Measurements from ENCODE around the gene NEK7.
"Not testable (repeated sequence)": the region's sequence is repeated elsewhere in the genome, so short reads cannot be mapped to it uniquely, and the experiment has no call there.

NEK7 gene

GRCh38 chr1:198220428-198220827 lies 63.6 kb downstream of the NEK7 start:
- no peak overlapping the region for H3K4me3 ChIP-seq (ENCODE audit: low read length)
- DNase-seq (ENCODE audit: low read depth) = peak; percentile 72
- TF ChIP-seq CTCF (conservative IDR thresholded peaks at IDR 0.05; ENCODE audit: low read depth, low read length) = no peak

- DNase-seq (ENCODE audit: low read depth); H3K4me3 ChIP-seq (ENCODE audit: low read length): not testable (repeated sequence)
These were observed 70.2 kb downstream of the NEK7 start for GRCh38 chr1:198227010-198227409.

GRCh38 chr1:198227454-198227853 lies 70.7 kb downstream of the NEK7 start:
- not testable (repeated sequence) for H3K4me3 ChIP-seq (ENCODE audit: low read length); DNase-seq (ENCODE audit: low read depth)

GRCh38 chr1:198228925-198229324 lies 72.1 kb downstream of the NEK7 start:
- no peak overlapping the region for H3K4me3 ChIP-seq (ENCODE audit: low read length)
- TF ChIP-seq CTCF (conservative IDR thresholded peaks at IDR 0.05; ENCODE audit: low read depth, low read length) = no peak
- no peak for DNase-seq (ENCODE audit: low read depth)

GRCh38 chr1:198231779-198232178 lies 75.0 kb downstream of the NEK7 start:
- no peak overlapping the region for H3K4me3 ChIP-seq (ENCODE audit: low read length)
- TF ChIP-seq CTCF (conservative IDR thresholded peaks at IDR 0.05; ENCODE audit: low read depth, low read length) = no peak
- DNase-seq (ENCODE audit: low read depth) = no peak

GRCh38 chr1:198232378-198232777 lies 75.6 kb downstream of the NEK7 start:
- no peak for TF ChIP-seq CTCF (conservative IDR thresholded peaks at IDR 0.05; ENCODE audit: low read depth, low read length)
- no peak overlapping the region for H3K4me3 ChIP-seq (ENCODE audit: low read length)
- no peak for DNase-seq (ENCODE audit: low read depth)

GRCh38 chr1:198232940-198233675 lies 76.3 kb downstream of the NEK7 start:
- no peak for DNase-seq (ENCODE audit: low read depth)
- H3K4me3 ChIP-seq (ENCODE audit: low read length) = no peak overlapping the region
- no peak for TF ChIP-seq CTCF (conservative IDR thresholded peaks at IDR 0.05; ENCODE audit: low read depth, low read length)

- no peak for DNase-seq (ENCODE audit: low read depth)
- H3K4me3 ChIP-seq (ENCODE audit: low read length) = peak overlapping the region; percentile 27
- TF ChIP-seq CTCF (conservative IDR thresholded peaks at IDR 0.05; ENCODE audit: low read depth, low read length) = no peak
These were observed 77.9 kb downstream of the NEK7 start for GRCh38 chr1:198234520-198235251.
